ENCODE data around the gene ATP6V1F.

ATP6V1F gene

DNA sequence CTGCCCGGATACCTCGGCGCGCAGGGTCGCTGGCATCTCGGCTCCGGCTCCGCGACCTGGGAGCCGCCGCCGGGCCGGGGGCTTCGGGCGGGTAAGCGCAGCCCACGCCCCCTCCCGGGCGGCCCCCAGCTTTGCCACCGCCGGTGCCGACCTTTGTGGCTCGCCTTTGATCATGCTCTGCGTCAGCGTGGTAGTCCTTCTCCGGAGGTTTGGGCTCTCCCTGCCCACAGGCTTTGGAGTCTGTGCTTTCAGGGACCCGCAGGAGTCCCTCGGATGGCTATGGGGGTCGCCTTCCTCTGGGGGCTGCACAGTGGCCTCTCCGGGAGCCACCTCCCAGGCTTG, 7.3 kb downstream of the ATP6V1F start:
- no peak for DNase-seq

- DNase-seq, result no peak
Measured at GRCh38 chr7:128871050-128871449, 8.4 kb downstream of the ATP6V1F start.

DNA sequence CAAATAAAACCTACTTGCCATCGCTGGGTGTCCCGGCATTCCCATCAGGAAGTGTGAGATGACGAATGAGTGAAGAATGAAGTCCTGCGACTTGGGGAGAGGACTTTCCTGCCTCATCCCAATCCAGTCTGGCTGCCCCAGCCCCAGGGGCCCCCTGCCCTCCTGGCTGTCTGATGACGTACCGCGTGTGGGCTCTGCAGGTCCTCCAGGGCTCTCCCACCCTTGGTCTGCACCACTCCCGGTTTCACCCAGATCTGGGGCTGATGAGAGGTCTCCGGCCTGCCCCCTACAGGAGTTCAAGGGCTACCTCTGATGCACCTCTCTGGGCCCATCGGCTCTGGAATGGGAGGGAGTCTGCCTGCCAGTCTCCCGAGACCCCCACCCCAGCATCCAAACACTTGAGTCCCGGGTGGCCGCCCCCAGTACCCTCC, 9.8 kb downstream of the ATP6V1F start:
- no peak for DNase-seq

- DNase-seq, result no peak
Measured at GRCh38 chr7:128873234-128873633, 10.6 kb downstream of the ATP6V1F start.

- no peak for DNase-seq
Measured at GRCh38 chr7:128874140-128875031, 11.7 kb downstream of the ATP6V1F start.

DNA sequence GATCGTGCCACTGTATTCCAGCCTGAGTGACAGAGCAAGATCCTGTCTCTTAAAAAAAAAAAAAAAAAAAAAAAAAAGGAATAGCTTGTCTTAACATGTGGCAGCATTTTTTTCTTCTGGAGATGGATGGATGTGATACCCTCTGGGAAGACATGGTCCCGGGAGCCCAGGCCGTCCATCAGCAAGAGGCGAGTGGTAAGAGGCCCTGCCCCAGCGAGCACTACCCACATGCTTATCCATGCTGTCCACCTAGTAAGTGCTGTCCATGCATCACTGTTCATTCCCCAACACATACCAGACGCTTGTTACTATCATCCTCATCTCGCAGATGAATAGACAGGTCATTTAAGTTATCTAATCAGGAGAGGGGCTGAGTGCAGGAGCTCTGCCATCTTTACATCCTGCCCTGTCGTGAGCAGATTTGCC, 12.9 kb downstream of the ATP6V1F start:
- no peak for DNase-seq

GRCh38 chr7:128876127-128876526, 13.5 kb downstream of the ATP6V1F start:
- DNase-seq, result no peak

- DNase-seq, result no peak
Measured at GRCh38 chr7:128876586-128876977, 13.9 kb downstream of the ATP6V1F start.

DNA sequence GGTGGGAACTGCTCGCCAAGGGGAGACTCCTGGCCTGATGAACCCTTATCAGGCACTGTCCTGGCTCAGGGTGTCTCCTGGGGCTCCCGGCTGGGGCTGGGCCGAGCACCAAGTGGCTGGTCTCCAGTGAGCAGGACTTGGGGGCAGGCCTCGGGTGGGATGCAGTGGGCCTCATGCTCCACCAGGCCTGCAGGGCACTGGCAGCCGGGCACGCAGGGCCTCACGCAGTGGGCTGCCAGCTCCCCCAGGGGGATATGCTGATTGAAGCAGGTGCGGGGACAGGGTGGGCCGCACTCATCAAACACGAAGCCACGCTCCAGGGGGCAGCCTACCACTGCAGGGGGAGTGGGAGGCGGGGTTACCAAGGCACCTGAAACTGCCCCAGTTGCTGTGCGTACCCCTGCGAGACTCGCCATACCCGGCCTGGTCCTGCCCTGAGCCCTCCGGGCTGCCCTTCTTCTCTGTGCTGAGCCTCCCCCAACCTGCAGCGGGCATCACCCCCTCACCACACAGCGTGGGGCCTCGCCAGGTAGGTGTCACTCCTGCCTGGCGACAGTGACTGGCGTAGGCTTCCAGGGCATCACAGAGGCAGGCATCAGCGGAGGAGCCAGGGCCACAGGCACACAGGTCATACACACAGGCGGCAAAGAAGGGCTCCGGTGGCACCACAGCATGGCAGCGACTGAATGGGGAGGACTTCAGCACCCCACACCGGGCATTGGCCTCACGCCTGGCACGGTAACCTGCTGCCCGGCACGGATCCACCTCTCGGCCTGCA, 14.5 kb downstream of the ATP6V1F start:
- DNase-seq, result no peak

- no peak for DNase-seq
Measured at GRCh38 chr7:128877756-128878120, 15.1 kb downstream of the ATP6V1F start.

- no peak for DNase-seq
Measured at GRCh38 chr7:128878226-128879105, 15.8 kb downstream of the ATP6V1F start.

DNA sequence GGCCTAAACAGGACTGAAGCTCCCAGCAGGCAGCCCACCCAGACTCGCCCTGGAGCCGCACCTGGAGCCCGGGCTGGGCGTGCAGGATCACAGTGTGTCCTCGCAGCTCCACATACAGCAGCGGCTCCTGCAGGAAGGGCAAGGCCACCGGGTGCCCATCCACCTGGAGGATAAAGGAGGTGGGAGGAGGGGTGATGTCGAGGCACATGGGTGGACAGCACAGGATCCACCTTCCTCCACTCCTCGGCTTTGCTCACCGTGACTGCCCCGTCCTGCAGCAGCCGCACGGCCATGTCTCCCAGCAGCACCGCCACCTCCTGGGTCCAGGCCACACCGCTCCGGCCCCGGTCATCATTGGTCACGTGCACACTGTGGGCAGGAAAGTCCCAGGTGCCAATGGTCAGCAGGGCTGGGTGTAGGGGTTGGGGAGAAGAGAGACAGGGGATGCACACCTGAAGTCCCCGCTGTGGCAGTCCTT, 16.8 kb downstream of the ATP6V1F start:
- no peak for DNase-seq

GRCh38 chr7:128879939-128880746, 17.5 kb downstream of the ATP6V1F start:
- no peak for DNase-seq

DNA sequence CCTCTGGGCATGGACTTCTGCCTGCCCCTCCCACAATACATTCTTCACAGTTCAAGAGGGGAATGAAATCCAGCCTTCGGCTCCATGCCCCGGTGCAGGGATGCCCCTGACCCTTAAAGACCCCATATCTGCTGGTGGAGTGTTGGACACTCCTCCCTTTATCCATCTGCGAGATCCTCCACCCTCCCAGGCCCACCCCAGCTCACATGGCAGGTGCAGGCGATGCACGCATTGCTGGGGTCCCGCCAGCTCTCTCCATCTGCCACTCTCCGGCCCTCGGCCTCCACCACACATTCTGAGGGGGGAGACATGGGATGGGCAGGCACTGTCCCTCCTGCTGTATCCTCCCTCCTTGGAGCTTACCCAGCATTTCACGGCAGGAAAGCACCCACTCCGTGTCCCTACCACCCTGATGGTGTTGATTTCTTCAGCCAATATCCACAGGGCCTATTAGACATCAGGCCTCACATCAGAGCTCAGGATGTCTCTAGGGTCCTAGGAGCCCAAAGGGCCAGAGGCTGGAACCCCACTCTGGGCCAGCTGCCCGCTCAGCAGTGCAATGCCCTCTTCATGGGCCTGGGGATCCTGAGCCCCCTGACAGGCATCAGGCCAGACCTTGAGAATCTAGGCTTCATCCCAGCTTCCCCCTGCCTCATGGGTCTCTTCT, 18.3 kb downstream of the ATP6V1F start:
- DNase-seq, result no peak

GRCh38 chr7:128881458-128882125, 18.9 kb downstream of the ATP6V1F start:
- DNase-seq, result no peak

DNA sequence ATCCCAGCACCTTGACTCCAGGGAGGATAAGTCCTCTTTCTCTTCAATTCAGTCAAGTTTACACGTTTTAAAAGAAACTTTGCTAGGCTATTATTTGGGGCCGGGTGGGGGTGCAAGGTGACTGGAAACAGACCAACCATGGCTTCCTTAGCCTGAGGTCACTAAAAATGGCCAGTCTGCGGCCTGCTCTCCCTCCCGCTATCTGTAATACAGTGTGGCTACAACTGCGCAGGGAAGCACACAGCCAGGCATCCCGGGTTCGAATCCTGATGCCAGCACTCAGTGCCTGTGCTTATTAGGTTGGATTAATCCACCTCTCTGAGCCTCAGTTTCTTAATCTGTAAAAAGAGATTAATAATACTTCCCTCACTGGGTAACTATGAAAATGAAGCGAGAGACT, 19.5 kb downstream of the ATP6V1F start:
- no peak for DNase-seq

GRCh38 chr7:128883622-128884448, 21.2 kb downstream of the ATP6V1F start:
- peak; percentile 7 for DNase-seq

DNA sequence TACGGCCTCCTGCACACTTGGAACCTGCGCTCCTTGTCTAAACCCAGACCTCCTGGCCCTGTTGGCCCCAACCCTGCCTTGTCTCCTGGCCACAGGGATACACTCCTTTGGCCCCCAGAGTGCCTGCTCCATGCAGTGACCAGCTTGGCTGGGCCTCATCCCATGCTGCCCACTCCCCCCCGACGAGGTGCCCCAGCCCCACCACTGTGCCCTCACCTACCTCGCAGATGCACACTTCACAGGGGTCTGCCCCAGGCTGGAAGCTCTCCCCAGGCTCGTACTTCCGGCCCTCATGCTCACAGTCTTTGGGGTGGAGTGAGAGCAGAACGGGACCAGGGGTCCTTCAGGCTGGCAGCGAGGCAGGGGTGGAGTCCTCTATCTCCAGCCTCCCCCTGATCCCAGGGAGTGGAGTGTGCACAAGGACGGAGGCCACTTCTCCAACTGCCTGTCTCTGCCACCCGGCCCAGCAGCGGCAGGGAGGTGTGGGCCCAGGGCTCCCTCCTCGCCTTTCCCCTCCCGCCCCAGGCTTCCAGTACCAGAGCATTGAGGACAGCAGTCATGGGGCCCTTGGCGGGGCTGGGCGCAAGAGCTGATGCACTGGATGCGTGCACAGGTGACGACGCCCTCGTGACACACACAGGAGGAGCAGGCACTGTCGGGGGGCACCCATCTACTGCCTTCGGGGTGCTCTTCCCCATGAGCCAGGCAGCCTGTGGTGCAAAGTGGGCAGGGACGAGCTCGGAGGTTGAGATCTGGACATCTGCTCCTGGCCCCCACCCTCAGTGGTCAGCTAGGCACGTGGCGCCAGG, 22.1 kb downstream of the ATP6V1F start:
- DNase-seq, result no peak
